GM12872 (cell line): ENCODE measurements around the gene MOB3B.

ENCODE experiments used
- TF ChIP-seq, protein P1 (sequence below): IDR thresholded peaks from 3 replicates; pipeline ENCODE4 v1.5.1; 2011; ENCODE audit warnings: low read depth, mild to moderate bottlenecking, low read length, moderate library complexity; ENCODE audit not compliant: insufficient read depth

MOB3B gene

DNA sequence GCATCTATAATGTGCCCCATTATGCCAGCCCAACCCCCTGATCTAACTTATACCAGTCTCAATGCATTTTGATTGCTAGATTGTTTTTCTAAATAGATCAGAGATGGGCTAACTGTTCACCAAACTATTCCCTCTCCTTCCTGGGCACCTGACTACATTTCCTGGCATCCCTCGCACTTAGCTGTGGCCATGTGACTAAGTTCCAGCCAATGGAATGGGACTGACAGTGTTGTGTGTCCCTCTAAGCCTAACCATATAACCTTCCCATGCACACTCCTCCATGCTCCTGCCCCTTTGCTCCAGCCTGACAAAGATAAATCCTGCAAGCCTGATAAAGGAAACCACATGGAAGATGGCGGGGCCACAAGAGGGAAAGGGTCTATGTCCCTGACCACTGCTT, 17.8 kb downstream of the MOB3B start:
- TF ChIP-seq, protein P1, sequence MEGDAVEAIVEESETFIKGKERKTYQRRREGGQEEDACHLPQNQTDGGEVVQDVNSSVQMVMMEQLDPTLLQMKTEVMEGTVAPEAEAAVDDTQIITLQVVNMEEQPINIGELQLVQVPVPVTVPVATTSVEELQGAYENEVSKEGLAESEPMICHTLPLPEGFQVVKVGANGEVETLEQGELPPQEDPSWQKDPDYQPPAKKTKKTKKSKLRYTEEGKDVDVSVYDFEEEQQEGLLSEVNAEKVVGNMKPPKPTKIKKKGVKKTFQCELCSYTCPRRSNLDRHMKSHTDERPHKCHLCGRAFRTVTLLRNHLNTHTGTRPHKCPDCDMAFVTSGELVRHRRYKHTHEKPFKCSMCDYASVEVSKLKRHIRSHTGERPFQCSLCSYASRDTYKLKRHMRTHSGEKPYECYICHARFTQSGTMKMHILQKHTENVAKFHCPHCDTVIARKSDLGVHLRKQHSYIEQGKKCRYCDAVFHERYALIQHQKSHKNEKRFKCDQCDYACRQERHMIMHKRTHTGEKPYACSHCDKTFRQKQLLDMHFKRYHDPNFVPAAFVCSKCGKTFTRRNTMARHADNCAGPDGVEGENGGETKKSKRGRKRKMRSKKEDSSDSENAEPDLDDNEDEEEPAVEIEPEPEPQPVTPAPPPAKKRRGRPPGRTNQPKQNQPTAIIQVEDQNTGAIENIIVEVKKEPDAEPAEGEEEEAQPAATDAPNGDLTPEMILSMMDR: no peak

- TF ChIP-seq, protein P1: no peak
Observed at GRCh38 chr9:27510780-27511179, 18.8 kb downstream of the MOB3B start.

- TF ChIP-seq, protein P1: no peak
Observed at GRCh38 chr9:27506981-27507380, 22.6 kb downstream of the MOB3B start.

DNA sequence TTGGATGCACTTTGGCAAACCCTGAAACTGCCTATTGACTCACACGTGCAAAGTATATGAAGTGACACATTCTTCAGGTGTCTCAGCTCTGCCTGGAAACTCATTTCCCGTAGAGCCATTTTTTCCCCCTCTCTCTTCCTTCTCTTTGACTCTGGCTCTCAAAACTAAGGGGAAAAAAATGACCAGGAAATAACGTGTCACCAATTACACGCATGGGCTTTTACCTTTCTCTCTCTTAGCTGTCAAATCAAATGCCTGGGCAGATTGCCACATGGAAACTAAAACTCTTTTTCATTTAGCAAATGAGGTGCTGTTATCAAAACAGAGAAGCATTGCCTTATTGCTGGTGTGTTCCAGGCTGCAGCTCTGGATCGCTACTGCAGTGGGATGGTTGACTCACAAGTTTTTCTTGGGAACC, 23.9 kb downstream of the MOB3B start:
- TF ChIP-seq, protein P1: no peak

DNA sequence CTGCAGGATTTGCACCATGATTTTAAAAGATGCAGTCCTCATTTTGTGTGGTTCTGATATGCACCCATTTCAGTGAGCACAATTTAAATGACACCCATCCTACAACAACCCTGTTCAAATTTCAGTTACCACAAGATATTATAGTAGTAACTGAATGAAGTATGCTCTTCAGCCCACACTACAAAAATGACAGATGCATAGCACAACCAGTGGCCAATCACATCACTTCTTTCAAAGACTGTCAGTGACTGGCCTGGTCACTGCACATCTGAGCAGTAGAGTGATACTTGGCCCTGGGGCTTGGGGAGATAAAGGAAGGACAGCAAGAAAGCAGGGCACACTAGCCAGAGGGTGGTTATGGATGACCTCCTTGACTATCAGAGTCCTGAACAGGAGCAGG, 25.4 kb downstream of the MOB3B start:
- TF ChIP-seq, protein P1: no peak

DNA sequence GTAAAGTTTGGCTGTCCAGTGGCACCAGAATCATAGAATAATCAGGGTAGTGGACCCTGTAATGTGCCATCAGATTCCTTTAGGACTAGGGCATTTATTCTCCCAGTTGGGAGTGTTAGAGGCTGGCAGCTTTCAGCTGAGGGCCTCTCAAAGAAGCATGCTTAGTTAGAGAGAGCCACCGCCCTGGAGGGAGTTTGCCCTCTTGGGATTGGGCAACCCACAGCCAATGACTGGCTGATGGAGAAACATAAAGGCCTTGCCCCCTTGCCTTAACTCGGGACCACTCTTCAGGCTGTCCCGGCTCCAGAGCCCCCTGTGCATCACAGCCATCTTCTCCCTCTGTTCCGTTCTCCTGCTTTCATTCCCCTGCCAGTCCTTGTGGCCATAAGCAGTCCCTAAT, 26.0 kb downstream of the MOB3B start:
- TF ChIP-seq, protein P1: no peak

DNA sequence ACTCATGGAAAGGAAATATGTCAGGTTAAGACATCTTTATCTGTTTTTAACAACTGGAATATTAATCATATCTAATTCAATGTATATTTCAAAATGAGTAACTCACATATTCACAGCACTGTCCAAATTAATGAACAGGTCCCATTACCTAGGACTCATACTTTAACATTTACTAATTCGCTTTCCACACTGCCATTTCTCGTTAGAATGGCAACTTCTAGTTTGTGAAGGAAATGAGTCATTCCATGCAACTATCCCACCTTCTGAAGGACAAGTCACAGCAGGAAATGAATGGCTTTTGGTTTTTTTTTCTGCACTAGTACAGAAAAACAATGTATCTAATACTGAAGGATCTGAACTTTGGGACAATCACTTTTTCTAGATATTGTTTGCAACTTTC, 30.2 kb downstream of the MOB3B start:
- TF ChIP-seq, protein P1: no peak
